HG02973 (cell line): Measurements from ENCODE around the gene SLC18A3.

ENCODE experiments used
- ATAC-seq: cut with Tn5 transposase; IDR thresholded peaks from one replicate; pipeline ENCODE4 v1.9.1; 2021; ENCODE audit warnings: moderate library complexity; ENCODE audit not compliant: unreplicated experiment

The SLC18A3 gene

GRCh38 chr10:49610114-49610457 is at the start of gene SLC18A3:
Gene SLC18A3, plus strand, starts transcription at chr10:49610310. Its CDS starts 431 bp downstream, at chr10:49610741.
- no peak for ATAC-seq

GRCh38 chr10:49560526-49560925 is 49.6 kb upstream of the SLC18A3 start:
- no peak for ATAC-seq

- no peak for ATAC-seq
Measured at GRCh38 chr10:49562893-49563292, 47.2 kb upstream of the SLC18A3 start.

GRCh38 chr10:49564461-49565009 is 45.6 kb upstream of the SLC18A3 start:
- no peak for ATAC-seq

- ATAC-seq = no peak
Measured at GRCh38 chr10:49567810-49568209, 42.3 kb upstream of the SLC18A3 start.

- ATAC-seq = peak; percentile 68
Measured at GRCh38 chr10:49568235-49568634, 41.9 kb upstream of the SLC18A3 start.

GRCh38 chr10:49569031-49569631 is 41.0 kb upstream of the SLC18A3 start:
- no peak for ATAC-seq

GRCh38 chr10:49571388-49571787 is 38.7 kb upstream of the SLC18A3 start:
- ATAC-seq = no peak

GRCh38 chr10:49572594-49573114 is 37.5 kb upstream of the SLC18A3 start:
- ATAC-seq = no peak

- ATAC-seq = no peak
Measured at GRCh38 chr10:49575489-49576072, 34.5 kb upstream of the SLC18A3 start.

- no peak for ATAC-seq
Measured at GRCh38 chr10:49577182-49577925, 32.8 kb upstream of the SLC18A3 start.

- ATAC-seq = no peak
Measured at GRCh38 chr10:49578392-49578791, 31.7 kb upstream of the SLC18A3 start.

GRCh38 chr10:49579621-49580020 is 30.5 kb upstream of the SLC18A3 start:
- no peak for ATAC-seq

- no peak for ATAC-seq
Measured at GRCh38 chr10:49585387-49585786, 24.7 kb upstream of the SLC18A3 start.

GRCh38 chr10:49587981-49588380 is 22.1 kb upstream of the SLC18A3 start:
- ATAC-seq = no peak

- ATAC-seq = peak; percentile 71
Measured at GRCh38 chr10:49592726-49593563, 17.2 kb upstream of the SLC18A3 start.

- ATAC-seq = no peak
Measured at GRCh38 chr10:49593564-49593875, 16.6 kb upstream of the SLC18A3 start.

GRCh38 chr10:49593998-49594397 is 16.1 kb upstream of the SLC18A3 start:
- ATAC-seq = no peak

- ATAC-seq = no peak
Measured at GRCh38 chr10:49594594-49594993, 15.5 kb upstream of the SLC18A3 start.

- no peak for ATAC-seq
Measured at GRCh38 chr10:49595003-49595712, 15.0 kb upstream of the SLC18A3 start.
